HG03342 (cell line): ENCODE results near the gene OTUD5.
"Not testable (repeated sequence)": the region's sequence is repeated elsewhere in the genome, so short reads cannot be mapped to it uniquely, and the experiment has no call there.

Experiments
- ATAC-seq: cut with Tn5 transposase; IDR thresholded peaks from one replicate; pipeline ENCODE4 v1.9.1; 2021; ENCODE audit warnings: mild to moderate bottlenecking, moderate library complexity; ENCODE audit not compliant: unreplicated experiment

OTUD5 gene, protein sequence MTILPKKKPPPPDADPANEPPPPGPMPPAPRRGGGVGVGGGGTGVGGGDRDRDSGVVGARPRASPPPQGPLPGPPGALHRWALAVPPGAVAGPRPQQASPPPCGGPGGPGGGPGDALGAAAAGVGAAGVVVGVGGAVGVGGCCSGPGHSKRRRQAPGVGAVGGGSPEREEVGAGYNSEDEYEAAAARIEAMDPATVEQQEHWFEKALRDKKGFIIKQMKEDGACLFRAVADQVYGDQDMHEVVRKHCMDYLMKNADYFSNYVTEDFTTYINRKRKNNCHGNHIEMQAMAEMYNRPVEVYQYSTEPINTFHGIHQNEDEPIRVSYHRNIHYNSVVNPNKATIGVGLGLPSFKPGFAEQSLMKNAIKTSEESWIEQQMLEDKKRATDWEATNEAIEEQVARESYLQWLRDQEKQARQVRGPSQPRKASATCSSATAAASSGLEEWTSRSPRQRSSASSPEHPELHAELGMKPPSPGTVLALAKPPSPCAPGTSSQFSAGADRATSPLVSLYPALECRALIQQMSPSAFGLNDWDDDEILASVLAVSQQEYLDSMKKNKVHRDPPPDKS

GRCh38 chrX:48957477-48957826, at the start of gene OTUD5:
Gene OTUD5 (minus strand): TSS chrX:48957607. CDS start chrX:48957570, 37 bp downstream.
- ATAC-seq = peak; percentile 35

GRCh38 chrX:49003696-49004095, 46.3 kb upstream of the OTUD5 start:
- ATAC-seq = no peak

GRCh38 chrX:49002091-49002935, 44.9 kb upstream of the OTUD5 start, which contains the start of gene GRIPAP1:
Gene GRIPAP1 (minus strand): TSS chrX:49002264. CDS start chrX:49002229, 35 bp downstream.
- ATAC-seq = peak; percentile 72

DNA sequence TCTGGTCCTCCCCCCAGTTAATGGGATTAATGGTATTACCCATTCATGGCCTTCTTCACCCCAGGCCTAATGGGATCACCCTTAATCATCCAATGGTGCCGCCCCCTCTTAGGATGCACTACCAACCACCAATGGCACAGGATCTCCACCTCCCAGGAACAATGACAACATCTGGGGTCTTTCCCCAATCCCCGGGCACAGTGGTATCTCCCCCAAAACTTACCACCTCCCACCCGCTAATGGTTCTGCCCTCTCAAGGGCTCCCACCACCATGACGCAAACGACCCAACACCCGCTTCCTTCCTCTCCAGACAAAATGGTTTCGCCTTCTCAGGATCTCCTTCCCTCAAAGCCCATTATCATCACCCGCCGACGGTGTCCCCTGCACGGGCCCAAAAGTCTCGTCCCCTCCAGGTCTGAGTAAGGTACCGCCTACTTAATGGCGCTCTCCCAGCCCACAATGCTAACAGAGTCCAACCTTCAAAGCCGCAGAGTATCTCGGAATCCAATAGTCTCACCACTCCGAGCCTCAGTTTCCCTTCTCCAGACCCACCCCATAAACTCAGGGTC, 44.2 kb upstream of the OTUD5 start:
- ATAC-seq = peak; percentile 36

- ATAC-seq = no peak
Observed at GRCh38 chrX:49000636-49001035, 43.2 kb upstream of the OTUD5 start.

DNA sequence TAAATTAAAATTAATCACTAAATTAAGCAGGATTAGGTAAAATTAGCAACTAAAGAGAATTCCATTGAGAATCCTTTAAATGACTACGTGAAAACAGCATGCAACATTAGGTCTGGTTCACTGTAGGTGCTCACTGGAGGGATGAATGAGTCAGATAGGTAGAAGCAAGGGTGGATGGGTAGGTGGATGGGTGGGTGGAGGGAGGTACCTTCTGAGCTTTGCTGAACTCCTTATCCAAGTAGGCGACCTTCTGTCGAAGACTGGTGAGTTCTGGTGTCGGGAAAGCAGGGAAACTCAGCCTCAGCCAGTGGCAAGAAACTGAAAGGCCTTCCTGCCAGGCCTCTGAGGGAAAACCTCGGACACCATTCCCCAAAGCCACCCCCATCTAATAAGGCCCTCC, 41.6 kb upstream of the OTUD5 start:
- ATAC-seq = no peak

DNA sequence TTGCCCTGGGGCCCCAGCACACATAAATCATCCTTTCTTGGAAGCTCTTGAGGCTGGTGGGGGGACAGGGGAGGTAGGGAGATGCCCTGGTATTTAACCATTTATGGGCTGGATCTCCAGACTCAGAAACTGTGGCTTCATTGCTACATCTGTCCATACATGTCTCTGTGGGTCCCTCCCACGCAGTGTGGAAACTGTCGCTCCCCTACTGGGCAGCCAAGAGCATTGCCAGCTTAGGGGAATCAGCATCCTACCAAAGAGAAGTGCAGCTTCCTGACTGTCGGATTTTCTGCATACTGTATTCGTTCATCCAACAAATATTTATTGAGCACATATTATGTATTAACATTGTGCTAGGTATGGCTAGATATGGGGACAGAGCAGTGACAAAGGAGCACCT, 41.0 kb upstream of the OTUD5 start:
- ATAC-seq = no peak

DNA sequence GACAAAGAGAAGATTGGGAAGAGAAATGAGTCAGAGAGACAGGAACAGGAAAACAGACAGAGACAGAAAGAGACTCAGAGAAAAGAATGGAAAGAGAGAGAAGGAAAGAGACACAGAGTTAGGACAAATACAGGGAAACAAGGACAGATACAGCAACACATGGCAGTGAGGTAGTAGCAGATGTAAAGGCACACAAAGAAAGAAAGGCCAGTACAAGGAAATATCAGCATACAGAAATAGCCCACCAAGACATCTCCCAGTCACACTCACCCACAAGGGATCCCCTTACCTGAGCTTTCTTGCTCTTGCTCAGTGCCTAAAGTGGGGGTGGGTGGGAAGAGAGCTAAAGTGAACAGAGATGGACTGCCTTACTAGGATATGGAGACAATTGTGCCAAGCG, 40.5 kb upstream of the OTUD5 start:
- no peak for ATAC-seq

GRCh38 chrX:48997455-48997854, 40.0 kb upstream of the OTUD5 start:
- no peak for ATAC-seq

GRCh38 chrX:48996969-48997368, 39.6 kb upstream of the OTUD5 start:
- ATAC-seq = no peak

GRCh38 chrX:48992341-48992740, 34.9 kb upstream of the OTUD5 start:
- no peak for ATAC-seq

DNA sequence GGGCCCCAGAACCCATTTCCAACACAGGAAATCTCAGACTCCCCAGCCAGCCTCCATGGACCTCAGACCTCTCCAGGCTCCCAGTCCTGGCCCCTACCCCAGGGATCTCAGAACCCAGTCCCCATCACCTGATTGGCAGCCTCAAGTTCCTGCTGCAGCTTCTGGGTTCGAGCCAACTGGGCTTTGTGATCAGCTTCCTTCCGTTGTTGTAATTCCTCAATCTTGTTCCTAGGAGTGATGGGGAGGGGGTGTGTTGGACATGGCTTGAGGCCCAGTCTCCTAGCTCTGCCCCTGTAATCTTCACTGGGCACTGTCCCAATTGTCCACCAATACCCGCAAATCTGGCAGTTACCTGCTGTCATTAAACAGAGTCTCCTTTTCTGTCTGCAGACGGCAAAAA, 32.1 kb upstream of the OTUD5 start:
- ATAC-seq = no peak

DNA sequence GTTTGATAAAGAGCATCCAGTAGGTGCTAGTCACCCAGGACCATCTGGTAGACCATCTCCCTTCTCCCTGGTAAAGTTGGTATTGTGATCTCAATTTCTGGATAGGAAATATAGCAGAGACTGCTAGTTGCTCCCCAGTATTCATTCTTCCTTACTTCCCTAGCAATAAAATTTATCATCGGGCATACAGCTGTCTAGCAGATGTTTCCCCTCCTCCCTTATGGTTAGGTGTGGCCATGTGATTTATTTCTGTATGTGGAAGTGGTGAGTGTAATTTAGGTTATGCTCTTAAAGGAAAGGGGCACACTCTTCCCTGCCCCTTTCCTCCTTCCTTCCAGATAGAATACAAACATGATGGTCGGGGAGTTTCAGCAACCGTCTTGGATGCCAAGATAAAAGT, 26.5 kb upstream of the OTUD5 start:
- no peak for ATAC-seq

- ATAC-seq = no peak
Observed at GRCh38 chrX:48983081-48983480, 25.7 kb upstream of the OTUD5 start.

GRCh38 chrX:48981178-48981577, 23.8 kb upstream of the OTUD5 start:
- ATAC-seq = no peak

DNA sequence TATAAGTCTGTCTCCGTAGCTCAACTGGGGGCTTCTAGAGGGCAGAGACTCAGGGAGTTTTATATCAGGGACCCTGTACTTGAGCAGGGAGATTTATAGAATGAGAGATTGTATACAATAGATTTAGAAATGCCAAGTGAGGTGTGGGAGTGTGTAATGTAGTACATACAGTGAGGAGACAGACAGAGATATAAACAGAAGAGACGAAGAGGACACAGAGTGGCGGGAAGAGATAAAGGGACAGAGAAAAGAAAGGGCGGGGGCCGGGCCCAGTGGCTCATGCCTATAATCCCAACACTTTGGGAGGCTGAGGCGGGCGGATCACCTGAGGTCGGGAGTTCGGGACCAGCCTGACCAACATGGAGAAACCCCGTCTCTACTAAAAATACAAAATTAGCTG, 22.9 kb upstream of the OTUD5 start:
- ATAC-seq = not testable (repeated sequence)

DNA sequence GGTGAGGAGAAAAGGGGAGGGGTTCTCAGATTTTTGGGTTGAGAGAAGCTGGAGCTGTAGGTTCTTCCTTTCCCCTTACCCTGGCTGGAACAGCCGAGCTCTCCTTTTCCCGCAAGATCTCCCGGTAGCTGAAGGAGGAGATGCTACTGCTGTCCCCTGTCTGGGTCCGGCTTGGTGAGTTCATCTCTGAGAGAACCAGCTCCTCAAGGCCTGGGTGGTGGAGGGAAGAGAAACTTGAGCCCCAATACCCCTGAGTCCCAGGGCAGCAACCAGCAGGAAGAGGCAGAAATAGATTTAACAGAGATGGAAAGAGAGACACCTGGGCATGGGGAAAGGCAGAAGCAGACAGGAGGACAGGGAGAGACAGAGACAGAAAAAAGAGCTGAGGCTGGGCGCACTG, 20.8 kb upstream of the OTUD5 start:
- ATAC-seq = no peak

DNA sequence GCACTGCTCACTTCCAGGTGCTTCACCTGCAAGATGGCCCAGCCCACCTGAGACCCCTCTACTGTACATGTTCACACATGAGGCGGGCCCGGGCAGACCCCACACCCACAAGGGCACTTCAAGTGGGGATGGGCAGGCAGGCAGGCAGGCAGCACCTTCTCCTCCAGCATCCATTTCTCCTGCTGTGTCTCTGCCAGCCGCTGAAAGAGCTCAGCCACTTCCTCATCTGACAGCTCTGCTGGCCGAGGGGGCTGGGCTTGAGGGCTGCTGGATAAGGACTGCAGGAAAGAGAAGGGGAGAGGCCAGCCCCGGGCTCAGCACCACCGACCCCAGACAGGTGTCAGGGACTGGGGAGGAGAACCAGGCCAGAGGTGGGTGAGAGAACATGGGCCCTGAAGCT, 18.7 kb upstream of the OTUD5 start:
- ATAC-seq = no peak

DNA sequence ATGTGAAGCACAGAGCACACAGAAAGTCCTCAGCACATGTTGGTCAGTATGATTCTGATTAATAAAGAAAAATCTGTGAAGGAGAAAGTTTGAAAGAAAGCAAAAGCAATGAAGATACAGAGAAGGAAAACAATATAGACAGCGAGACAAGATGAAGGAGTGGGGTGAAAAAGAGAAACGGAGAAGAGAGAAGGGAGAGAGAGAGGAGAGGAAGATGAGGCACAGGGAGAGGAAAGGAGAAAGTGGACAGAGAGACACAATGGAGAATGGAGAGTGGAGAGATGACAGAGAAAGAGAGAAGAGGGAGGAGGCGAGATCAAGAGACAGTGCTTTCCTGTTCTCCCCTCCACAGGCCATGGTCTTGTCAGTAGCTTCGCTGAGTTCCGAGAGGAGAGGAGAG, 18.1 kb upstream of the OTUD5 start:
- no peak for ATAC-seq

GRCh38 chrX:48975041-48975440, 17.6 kb upstream of the OTUD5 start:
- ATAC-seq = no peak

DNA sequence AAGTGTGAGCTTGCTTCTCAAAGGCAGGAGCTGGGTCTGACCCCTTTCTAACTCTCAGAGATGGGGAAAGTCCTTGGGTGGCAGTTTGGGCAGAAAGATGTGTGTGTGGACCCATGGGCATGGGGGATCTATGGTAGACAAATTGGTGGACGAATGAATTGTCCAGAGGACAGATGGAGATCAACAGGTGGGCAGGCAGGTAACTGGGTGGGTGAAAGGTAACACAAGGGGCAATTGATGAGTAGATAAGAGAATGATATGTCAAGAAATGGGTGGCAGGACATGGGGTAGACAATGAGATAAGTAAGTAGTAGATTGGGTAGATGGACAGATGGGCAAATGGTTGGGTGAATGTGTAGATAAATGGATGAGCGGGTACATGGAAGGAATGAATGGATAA, 17.2 kb upstream of the OTUD5 start:
- no peak for ATAC-seq
